NT2/D1 (cell line): ENCODE measurements around the gene GSPT1.

Experiments used
- YY1 ChIP-seq: IDR thresholded peaks from 2 replicates; pipeline ENCODE4 v1.6.1; 2011; ENCODE audit not compliant: insufficient read length, insufficient read depth
- ZNF274 ChIP-seq: IDR thresholded peaks from 2 replicates; pipeline ENCODE4 v1.6.1; 2011; ENCODE audit warnings: mild to moderate bottlenecking, low read depth, low read length

- TF ChIP-seq YY1 (no peak), ZNF274 (no peak)
These were observed 66.9 kb downstream of the GSPT1 start for GRCh38 chr16:11848842-11849241.
